Loucy (cell line): ENCODE results near the gene BARX2.

Experiments
- EZH2phosphoT487 ChIP-seq: fragments of 200-600 bp; IDR thresholded peaks from 2 replicates; pipeline ENCODE4 v1.6.1; 2018; ENCODE audit warnings: antibody characterized with exemption, mild to moderate bottlenecking, moderate library complexity, borderline replicate concordance
- TF ChIP-seq, protein P1 (sequence below): fragments of 200-600 bp; sonication (generic); conservative IDR thresholded peaks from 2 replicates; pipeline ENCODE4 v1.5.1; 2014; ENCODE audit warnings: mild to moderate bottlenecking, antibody characterized with exemption, low read length

DNA sequence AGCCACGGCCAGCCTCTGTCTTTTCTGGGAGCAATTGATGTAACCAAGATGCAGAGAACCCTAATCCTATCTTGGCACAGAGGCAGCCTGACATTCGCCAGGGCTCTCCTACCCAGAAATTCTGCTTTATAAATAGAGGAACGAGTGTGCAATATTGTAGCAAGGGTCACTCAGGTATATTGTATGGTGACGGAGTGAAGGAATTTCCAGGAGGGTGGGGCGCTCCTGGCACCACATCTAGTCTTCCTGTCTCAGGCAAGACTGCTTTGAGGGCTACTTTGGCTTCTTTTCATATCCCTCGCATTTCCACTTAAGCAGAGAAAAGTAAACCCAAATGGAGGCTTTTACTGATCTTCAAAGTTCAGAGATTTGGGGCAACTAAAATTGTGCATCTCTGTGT, 114.4 kb downstream of the BARX2 start:
- TF ChIP-seq, protein P1, sequence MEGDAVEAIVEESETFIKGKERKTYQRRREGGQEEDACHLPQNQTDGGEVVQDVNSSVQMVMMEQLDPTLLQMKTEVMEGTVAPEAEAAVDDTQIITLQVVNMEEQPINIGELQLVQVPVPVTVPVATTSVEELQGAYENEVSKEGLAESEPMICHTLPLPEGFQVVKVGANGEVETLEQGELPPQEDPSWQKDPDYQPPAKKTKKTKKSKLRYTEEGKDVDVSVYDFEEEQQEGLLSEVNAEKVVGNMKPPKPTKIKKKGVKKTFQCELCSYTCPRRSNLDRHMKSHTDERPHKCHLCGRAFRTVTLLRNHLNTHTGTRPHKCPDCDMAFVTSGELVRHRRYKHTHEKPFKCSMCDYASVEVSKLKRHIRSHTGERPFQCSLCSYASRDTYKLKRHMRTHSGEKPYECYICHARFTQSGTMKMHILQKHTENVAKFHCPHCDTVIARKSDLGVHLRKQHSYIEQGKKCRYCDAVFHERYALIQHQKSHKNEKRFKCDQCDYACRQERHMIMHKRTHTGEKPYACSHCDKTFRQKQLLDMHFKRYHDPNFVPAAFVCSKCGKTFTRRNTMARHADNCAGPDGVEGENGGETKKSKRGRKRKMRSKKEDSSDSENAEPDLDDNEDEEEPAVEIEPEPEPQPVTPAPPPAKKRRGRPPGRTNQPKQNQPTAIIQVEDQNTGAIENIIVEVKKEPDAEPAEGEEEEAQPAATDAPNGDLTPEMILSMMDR = no peak
- TF ChIP-seq EZH2phosphoT487 = no peak
